Gastroesophageal sphincter (tissue), 3 donors: Measurements from ENCODE around the gene CAV1.

Experiments used
- CTCF ChIP-seq, 4 experiments: fragments of 200-600 bp in 2 of 4; fragments of 450-650 bp in 2 of 4; sonication (generic) in 1 of 4; IDR thresholded peaks; one replicate each; pipeline ENCODE4 v1.5.1; 2017 to 2019; ENCODE audit warnings: antibody characterized with exemption in 4 of 4, mild to moderate bottlenecking in 2 of 4, moderate library complexity in 2 of 4
- POLR2AphosphoS5 ChIP-seq: sonication (generic); formaldehyde crosslinking; IDR thresholded peaks from one replicate; pipeline ENCODE4 v1.6.1; 2017; ENCODE audit warnings: antibody characterized with exemption

GRCh38 chr7:116525913-116526861 lies 1.4 kb downstream of the CAV1 start:
- TF ChIP-seq CTCF (IDR thresholded peaks at IDR 0.05) (peak; percentile 80 to 95 (median 94)), POLR2AphosphoS5 (peak; percentile 89)
